ENCODE results near the gene ZNF823. TPM values are rescaled to one million over a fixed set of nuclear protein-coding genes. Genes with fewer than 3 reads are reported as not detected.
"Not testable (repeated sequence)": the region's sequence is repeated elsewhere in the genome, so short reads cannot be mapped to it uniquely, and the experiment has no call there.

ZNF823 gene
- total and polyA plus RNA-seq, 2 of the 13 experiments (the other 11 are each of a cell fraction or from before 2014, with no cell fraction given), result 5.7 to 11.7 TPM

DNA sequence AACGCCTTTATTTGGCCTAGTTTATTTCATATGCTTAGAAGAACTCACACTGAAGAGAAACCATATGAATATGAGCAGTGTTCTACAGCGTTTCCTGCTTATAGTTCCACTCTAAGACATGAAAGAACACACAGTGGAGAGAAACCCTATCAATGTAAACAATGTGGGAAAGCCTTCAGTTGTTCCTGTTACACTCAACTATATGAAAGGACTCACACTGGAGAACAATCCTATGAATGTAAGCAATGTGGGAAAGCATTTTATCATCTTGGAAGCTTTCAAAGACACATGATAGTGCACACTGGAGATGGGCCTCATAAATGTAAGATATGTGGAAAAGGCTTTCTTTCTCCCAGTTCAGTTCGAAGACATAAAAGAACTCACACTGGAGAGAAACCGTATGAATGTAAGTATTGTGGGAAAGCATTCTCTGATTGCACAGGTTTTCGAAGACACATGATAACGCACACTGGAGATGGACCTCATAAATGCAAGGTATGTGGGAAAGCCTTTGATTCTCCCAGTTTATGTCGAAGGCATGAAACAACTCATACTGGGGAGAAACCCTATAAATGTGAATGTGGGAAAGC is 41.8 kb upstream of the ZNF823 start (continued):
- TF ChIP-seq GTF2F1 (IDR thresholded peaks at IDR 0.05; ENCODE audit: low read length) (no peak), GABPB1 (CRISPR knock-in tag; IDR thresholded peaks at IDR 0.05) (no peak), SMC3 (IDR thresholded peaks at IDR 0.05; ENCODE audit: low read length) (no peak), KMT2A (CRISPR knock-in tag; IDR thresholded peaks at IDR 0.05) (no peak)
- TF ChIP-seq, protein P1, sequence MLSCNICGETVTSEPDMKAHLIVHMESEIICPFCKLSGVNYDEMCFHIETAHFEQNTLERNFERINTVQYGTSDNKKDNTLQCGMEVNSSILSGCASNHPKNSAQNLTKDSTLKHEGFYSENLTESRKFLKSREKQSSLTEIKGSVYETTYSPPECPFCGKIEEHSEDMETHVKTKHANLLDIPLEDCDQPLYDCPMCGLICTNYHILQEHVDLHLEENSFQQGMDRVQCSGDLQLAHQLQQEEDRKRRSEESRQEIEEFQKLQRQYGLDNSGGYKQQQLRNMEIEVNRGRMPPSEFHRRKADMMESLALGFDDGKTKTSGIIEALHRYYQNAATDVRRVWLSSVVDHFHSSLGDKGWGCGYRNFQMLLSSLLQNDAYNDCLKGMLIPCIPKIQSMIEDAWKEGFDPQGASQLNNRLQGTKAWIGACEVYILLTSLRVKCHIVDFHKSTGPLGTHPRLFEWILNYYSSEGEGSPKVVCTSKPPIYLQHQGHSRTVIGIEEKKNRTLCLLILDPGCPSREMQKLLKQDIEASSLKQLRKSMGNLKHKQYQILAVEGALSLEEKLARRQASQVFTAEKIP (CRISPR knock-in tag; IDR thresholded peaks at IDR 0.05; ENCODE audit: borderline replicate concordance), result no peak

DNA sequence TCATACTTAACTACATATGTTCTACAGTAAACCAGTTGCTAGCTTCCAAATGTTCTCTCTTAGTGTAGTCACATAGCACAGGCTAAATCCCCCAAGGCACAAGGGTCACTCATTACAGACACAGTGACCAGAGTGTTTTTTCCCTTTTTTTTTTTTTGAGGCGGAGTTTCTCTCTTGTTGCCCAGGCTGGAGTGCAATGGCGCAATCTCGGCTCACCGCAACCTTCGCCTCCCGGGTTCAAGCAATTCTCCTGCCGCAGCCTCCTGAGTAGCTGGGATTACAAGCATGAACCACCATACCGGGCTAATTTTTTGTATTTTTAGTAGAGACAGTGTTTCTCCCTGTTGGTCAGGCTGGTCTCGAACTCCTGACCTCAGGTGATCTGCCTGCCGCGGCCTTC is 37.9 kb upstream of the ZNF823 start:
- BruUV-seq (replicated peaks), result not testable (repeated sequence)
- ATAC-seq, result peak; percentile 98
- H3K4me3 ChIP-seq (replicated peaks in 1 of 3; ENCODE audit: insufficient read depth in 1 of 3, low read depth in 2 of 3, low read length in 3 of 3), result peak overlapping the region in 1 of 3 experiments; percentile 6; a peak in 1 of 6 replicates
- TF ChIP-seq PITX1 (CRISPR knock-in tag; IDR thresholded peaks at IDR 0.05), result peak; percentile 87
- TF ChIP-seq KMT2A (CRISPR knock-in tag; IDR thresholded peaks at IDR 0.05), result 0 out of 2 replicates have a peak, but pooled peaks have one; percentile 45
- 0 out of 2 replicates have a peak, but pooled peaks have one; percentile 17 for TF ChIP-seq KDM2A (CRISPR knock-in tag; IDR thresholded peaks at IDR 0.05; ENCODE audit: borderline replicate concordance, low read depth)
- TF ChIP-seq FOXK1 (CRISPR knock-in tag; IDR thresholded peaks at IDR 0.05; ENCODE audit: borderline replicate concordance, low read depth), result 0 out of 2 replicates have a peak, but pooled peaks have one; percentile 41
- TF ChIP-seq ASH2L (IDR thresholded peaks at IDR 0.05; ENCODE audit: insufficient read length, low read depth, low read length), result peak; percentile 50
- TF ChIP-seq ZMYM2 (CRISPR knock-in tag; IDR thresholded peaks at IDR 0.05), result peak; percentile 61; the same call in 1 of the 2 replicates
- 0 out of 2 replicates have a peak, but pooled peaks have one; percentile 32 for TF ChIP-seq FOXP1 (IDR thresholded peaks at IDR 0.05)
- TF ChIP-seq FOXP1 (CRISPR knock-in tag; IDR thresholded peaks at IDR 0.05), result 0 out of 2 replicates have a peak, but pooled peaks have one; percentile 16
- TF ChIP-seq ZNF644 (CRISPR knock-in tag; IDR thresholded peaks at IDR 0.05; ENCODE audit: low read depth), result peak; percentile 17; the same call in 1 of the 2 replicates
- TF ChIP-seq CEBPG (CRISPR knock-in tag; IDR thresholded peaks at IDR 0.05), result peak; percentile 92
- TF ChIP-seq ZNF460 (CRISPR knock-in tag; IDR thresholded peaks at IDR 0.05; ENCODE audit: borderline replicate concordance), result peak; percentile 88; the same call in 1 of the 2 replicates
- TF ChIP-seq REPIN1 (CRISPR knock-in tag; IDR thresholded peaks at IDR 0.05; ENCODE audit: borderline replicate concordance, low read depth), result peak; percentile 23; the same call in 1 of the 2 replicates
- TF ChIP-seq CEBPB (IDR thresholded peaks at IDR 0.05; ENCODE audit: borderline replicate concordance, low read depth, low read length), result peak; percentile 69; the same call in 1 of the 2 replicates
- TF ChIP-seq HOXD1 (CRISPR knock-in tag; IDR thresholded peaks at IDR 0.05), result 0 out of 2 replicates have a peak, but pooled peaks have one; percentile 29
- 0 out of 2 replicates have a peak, but pooled peaks have one; percentile 47 for TF ChIP-seq MTA1 (CRISPR knock-in tag; IDR thresholded peaks at IDR 0.05; ENCODE audit: borderline replicate concordance)
- TF ChIP-seq KDM6A (CRISPR knock-in tag; IDR thresholded peaks at IDR 0.05; ENCODE audit: low read depth), result peak; percentile 53; the same call in 1 of the 2 replicates
- peak; percentile 84 for TF ChIP-seq MIXL1 (CRISPR knock-in tag; IDR thresholded peaks at IDR 0.05)
- TF ChIP-seq RXRB (CRISPR knock-in tag; IDR thresholded peaks at IDR 0.05; ENCODE audit: borderline replicate concordance), result peak; percentile 55; the same call in 1 of the 2 replicates
- TF ChIP-seq KLF16 (CRISPR knock-in tag; IDR thresholded peaks at IDR 0.05), result 0 out of 4 replicates have a peak, but pooled peaks of 1 of the 2 experiments have one; percentile 22

More for the DNA sequence above, 37.9 kb upstream of the ZNF823 start:
- H2AFZ ChIP-seq (ENCODE audit: low read length); in situ Hi-C loops (cut with HindIII; ENCODE audit: extremely low pct_ligation_motif_present, low pct_unique_long_range_greater_than_20kb); H3K27me3 ChIP-seq (ENCODE audit: control insufficient read depth in 1 of 2, insufficient read depth in 2 of 2, low read length in 2 of 2); intact Hi-C loops (cut with micrococcal nuclease; ENCODE audit: unreplicated experiment); H4K20me1 ChIP-seq (ENCODE audit: insufficient read depth, low read length); H3K9me3 ChIP-seq (ENCODE audit: low read length); CTCF ChIA-PET (ENCODE audit: low intra/inter-chr PET ratio, low total read pairs): not testable (repeated sequence)
- POLR2A ChIA-PET, result interaction anchor here (1.2 kb wide), 1 partner anchor 21 kb away, joined by 3 read pairs; no protein-coding TSS in a partner anchor
- Histone ChIP-seq H3K27ac (ENCODE audit: extremely low read length, insufficient read depth, low read length) (peak overlapping the region; percentile 67), H3K4me1 (ENCODE audit: insufficient read depth, low read length) (peaks cover 45% of the 10 kb centered on the region), H3K9ac (ENCODE audit: insufficient read depth, low read depth, low read length) (peak overlapping the region; percentile 45), H3K79me2 (ENCODE audit: insufficient read depth, low read length) (peaks cover 33% of the 10 kb centered on the region), H3K4me2 (ENCODE audit: low read depth, low read length) (peak overlapping the region; percentile 54), H3K36me3 (replicated peaks in 1 of 2; ENCODE audit: control insufficient read depth in 1 of 2, insufficient read depth in 2 of 2, low read length in 2 of 2) (peaks cover 8 to 28% of the 10 kb centered on the region in 2 experiments)
- FAIRE-seq, result peak; percentile 60
- peak; percentile 88 for DNase-seq (ENCODE audit: low spot score)
- WGBS (ENCODE audit: low lambda C conversion rate), result 14% methylated on average over 11 of the region's 11 CpGs
